Kidney (tissue), 14 donors: Measurements from ENCODE around the gene CKAP2. TPM values are rescaled to one million over a fixed set of nuclear protein-coding genes. Genes with fewer than 3 reads are reported as not detected.

Source experiments
- DNase-seq, 5 donors: peaks; one replicate each; pipeline ENCODE4 v3.0.0-alpha.2; 2013 to 2020
- FAIRE-seq: peaks from 2 replicates; lab custom pipeline; 2012; peaks lifted over from hg19 to GRCh38; lab: Jason Lieb, UNC
- H3K27ac ChIP-seq, 2 donors: one replicate each; pipeline ENCODE4 v1.7.0; 2013; ENCODE audit warnings: low read depth in 2 of 2, low read length in 2 of 2, inconsistent platforms in 1 of 2
- H3K27me3 ChIP-seq: one replicate; pipeline ENCODE4 v1.7.1; 2013; ENCODE audit warnings: low read length, inconsistent platforms; ENCODE audit not compliant: control insufficient read depth, insufficient read depth
- H3K36me3 ChIP-seq, 3 donors: one replicate each; pipeline versions ENCODE4 v1.7.0 to v1.7.1; 2013; ENCODE audit warnings: low read length in 3 of 3, control low read depth in 1 of 3, inconsistent platforms in 1 of 3; ENCODE audit not compliant: insufficient read depth in 3 of 3, control insufficient read depth in 2 of 3
- H3K4me1 ChIP-seq, 3 donors: one replicate each; pipeline versions ENCODE4 v1.7.0 to v1.7.1; 2013; ENCODE audit warnings: low read length in 3 of 3, inconsistent platforms in 1 of 3, low read depth in 1 of 3; ENCODE audit not compliant: control insufficient read depth in 2 of 3, insufficient read depth in 2 of 3
- H3K4me3 ChIP-seq, 3 donors: one replicate each; pipeline versions ENCODE4 v1.7.0 to v1.8.1; 2013; ENCODE audit warnings: low read length in 3 of 3, control low read depth in 1 of 3, inconsistent platforms in 1 of 3
- H3K9ac ChIP-seq, 3 donors: one replicate each; pipeline versions ENCODE4 v1.7.0 to v1.7.1; 2013; ENCODE audit warnings: low read length in 3 of 3, control low read depth in 1 of 3, inconsistent platforms in 1 of 3
- H3K9me3 ChIP-seq, 3 donors: one replicate each; pipeline versions ENCODE4 v1.7.0 to v1.7.1; 2013; ENCODE audit warnings: low read length in 3 of 3, control low read depth in 1 of 3, inconsistent platforms in 1 of 3; ENCODE audit not compliant: control insufficient read depth in 2 of 3, insufficient read depth in 1 of 3
- CTCF ChIP-seq: IDR thresholded peaks from 3 replicates; pipeline ENCODE4 v1.5.1; 2012; ENCODE audit warnings: mild to moderate bottlenecking, moderate library complexity, borderline replicate concordance; ENCODE audit not compliant: insufficient read depth; ENCODE audit errors: extremely low read depth
- intact Hi-C: fragments of 100-400 bp; cut with DNase I; formaldehyde crosslinking; loops from one replicate; pipeline ENCODE4 v1.11.1; 2022
- polyA plus RNA-seq: library from polyadenylated mRNA; stranded (reverse); fragments of 350-450 nt; fragmentation: Illumina TruSeq; extraction: RNeasy Lipid Tissue Mini Kit (QIAGEN cat#74804); gene quantifications from one replicate; pipeline ENCODE4 v1.2.3, GENCODE V29; 2014; ENCODE audit warnings: low read depth, low replicate concordance; ENCODE audit not compliant: insufficient read depth
- total RNA-seq: library from RNA; stranded (reverse); fragmentation: NEBNext Ultra II Directional; extraction: Animal tissue kit (Norgen Biotek cat#: 25700); gene quantifications from one replicate; pipeline ENCODE4 v1.2.1, GENCODE V29; 2021
- donor health status: control.
- donor health status: control.
- donor health status: control.
- donor health status: control.
- donor health status: control.
- donor health status: DM: yes; HTN: yes; CAD: no.
- donor health status: Normal renal cell carcinoma (clear cell type).

Gene CKAP2
- total and polyA plus RNA-seq, 2 donors from 2014 or later: 4.9 to 5.8 TPM

GRCh38 chr13:52412128-52412527 lies 43.1 kb upstream of the CKAP2 start:
- H3K27ac ChIP-seq: no peak overlapping the region
- FAIRE-seq (no peak), DNase-seq (no peak)
- no peak for TF ChIP-seq CTCF
- no peak overlapping the region for H3K9ac ChIP-seq
- peaks cover 5 to 12% (median 8%) of the 10 kb centered on the region in 3 donors for H3K36me3 ChIP-seq
- H3K27me3 ChIP-seq: no peaks in the 10 kb centered on the region
- H3K4me1 ChIP-seq: no peaks in the 10 kb centered on the region
- intact Hi-C loops: no loop called here
- H3K9me3 ChIP-seq: no peaks in the 10 kb centered on the region
- H3K4me3 ChIP-seq: no peak overlapping the region

- H3K27ac ChIP-seq: no peak overlapping the region
- no peak for TF ChIP-seq CTCF
- H3K27me3 ChIP-seq: no peaks in the 10 kb centered on the region
- intact Hi-C loops: no loop called here
- H3K9ac ChIP-seq: no peak overlapping the region
- FAIRE-seq (no peak), DNase-seq (no peak)
- H3K36me3 ChIP-seq: peaks cover 5 to 17% (median 10%) of the 10 kb centered on the region in 3 donors
- H3K4me1 ChIP-seq: no peaks in the 10 kb centered on the region
- H3K4me3 ChIP-seq: no peak overlapping the region
- H3K9me3 ChIP-seq: no peaks in the 10 kb centered on the region
Observed at GRCh38 chr13:52414051-52414450, 41.2 kb upstream of the CKAP2 start.

- DNase-seq (no peak), FAIRE-seq (no peak)
- TF ChIP-seq CTCF: no peak
- intact Hi-C loops: no loop called here
- Histone ChIP-seq H3K4me3 (no peak overlapping the region), H3K9me3 (no peaks in the 10 kb centered on the region), H3K27ac (no peak overlapping the region), H3K9ac (no peak overlapping the region), H3K27me3 (no peaks in the 10 kb centered on the region), H3K36me3 (peaks cover 5 to 24% (median 12%) of the 10 kb centered on the region in 3 donors), H3K4me1 (no peaks in the 10 kb centered on the region)
Observed at GRCh38 chr13:52414963-52415362, 40.3 kb upstream of the CKAP2 start.

- no peak for TF ChIP-seq CTCF
- peaks cover 6 to 33% (median 20%) of the 10 kb centered on the region in 3 donors for H3K36me3 ChIP-seq
- DNase-seq: no peak
- H3K4me3 ChIP-seq: no peak overlapping the region
- no peaks in the 10 kb centered on the region for H3K9me3 ChIP-seq
- no peak for FAIRE-seq
- H3K27me3 ChIP-seq: no peaks in the 10 kb centered on the region
- no peak overlapping the region for H3K9ac ChIP-seq
- intact Hi-C loops: no loop called here
- H3K4me1 ChIP-seq: no peaks in the 10 kb centered on the region
- H3K27ac ChIP-seq: no peak overlapping the region
Observed at GRCh38 chr13:52419080-52419479, 36.2 kb upstream of the CKAP2 start.
